MCF 10A (cell line): ENCODE measurements around the gene ST14. TPM values are rescaled to one million over a fixed set of nuclear protein-coding genes. Genes with fewer than 3 reads are reported as not detected.
"Not testable (repeated sequence)": the region's sequence is repeated elsewhere in the genome, so short reads cannot be mapped to it uniquely, and the experiment has no call there.

Experiments
- BruUV-seq: library from RNA; stranded (reverse); fragments of 400-500 nt; replicated peaks from 2 replicates; lab custom pipeline; 2021; lab: Mats Ljungman, UMichigan
- CTCF ChIA-PET: fragments of 300-600 bp; sonication (Branson Sonifier 250); formaldehyde crosslinking; extraction: SDS; loops from one replicate; lab custom pipeline; 2021; ENCODE audit warnings: antibody characterized with exemption, inconsistent platforms; lab: Yijun Ruan, JAX
- POLR2A ChIA-PET: fragments of 300-600, 350-650 bp; sonication (Branson Sonifier 250); formaldehyde crosslinking; extraction: SDS; loops from one replicate; lab custom pipeline; 2020; ENCODE audit warnings: antibody characterized with exemption, inconsistent platforms; lab: Yijun Ruan, JAX
- DNase-seq: peaks from one replicate; pipeline ENCODE4 v3.0.0-alpha.2; 2018; ENCODE audit not compliant: unreplicated experiment
- H3K27ac Mint-ChIP-seq: one replicate; pipeline ENCODE4 v1.8.0; 2022; ENCODE audit warnings: mild to moderate bottlenecking, low read depth, mixed read lengths; ENCODE audit not compliant: unreplicated experiment
- H3K27me3 Mint-ChIP-seq: one replicate; pipeline ENCODE4 v1.8.0; 2022; ENCODE audit warnings: mixed read lengths; ENCODE audit not compliant: insufficient read depth, unreplicated experiment
- H3K36me3 Mint-ChIP-seq: one replicate; pipeline ENCODE4 v1.8.0; 2022; ENCODE audit warnings: mild to moderate bottlenecking, moderate library complexity, mixed read lengths; ENCODE audit not compliant: insufficient read depth, unreplicated experiment
- H3K4me1 Mint-ChIP-seq: one replicate; pipeline ENCODE4 v1.8.0; 2022; ENCODE audit warnings: mixed read lengths; ENCODE audit not compliant: insufficient read depth, unreplicated experiment
- H3K4me3 Mint-ChIP-seq: one replicate; pipeline ENCODE4 v1.8.0; 2022; ENCODE audit warnings: mild to moderate bottlenecking, moderate library complexity, mixed read lengths; ENCODE audit not compliant: unreplicated experiment
- H3K9me3 Mint-ChIP-seq: one replicate; pipeline ENCODE4 v1.8.0; 2022; ENCODE audit warnings: mixed read lengths; ENCODE audit not compliant: unreplicated experiment
- CTCF ChIP-seq: fragments of 200-600 bp; IDR thresholded peaks from one replicate; pipeline ENCODE4 v1.8.0; 2022; ENCODE audit warnings: antibody characterized with exemption, mild to moderate bottlenecking; ENCODE audit not compliant: unreplicated experiment
- intact Hi-C: fragments of 100-400 bp; cut with micrococcal nuclease; formaldehyde crosslinking; loops from 2 replicates; pipeline ENCODE4 v1.14.1; 2022
- total RNA-seq: library from RNA; stranded (reverse); gene quantifications from 2 replicates; pipeline ENCODE4 v1.2.3, GENCODE V29; 2022

Gene ST14
- total RNA-seq, 1 experiment from 2014 or later, result 27.2 TPM

- TF ChIP-seq CTCF, result no peak
- Mint-ChIP-seq H3K27ac (no peak overlapping the region), H3K9me3 (no peaks in the 10 kb centered on the region), H3K27me3 (no peaks in the 10 kb centered on the region), H3K4me3 (no peak overlapping the region), H3K4me1 (no peaks in the 10 kb centered on the region), H3K36me3 (peaks cover 10% of the 10 kb centered on the region)
- ChIA-PET CTCF (interaction anchor here (0.6 kb wide), 1 partner anchor 636 kb away, joined by 3 read pairs; no protein-coding TSS in a partner anchor), POLR2A (no interaction called here)
- DNase-seq, result no peak
- BruUV-seq, result no TSS peak
- intact Hi-C loops, result no loop called here
Observed at GRCh38 chr11:130189492-130190210, 30.1 kb downstream of the ST14 start.

GRCh38 chr11:130190371-130190881 is 30.8 kb downstream of the ST14 start:
- H3K27me3 Mint-ChIP-seq, result no peaks in the 10 kb centered on the region
- ChIA-PET POLR2A (no interaction called here), CTCF (interaction anchor here (0.6 to 1.3 kb wide), 2 partner anchors 22 to 635 kb away, joined by 3 to 7 read pairs; no protein-coding TSS in a partner anchor)
- peaks cover 10% of the 10 kb centered on the region for H3K36me3 Mint-ChIP-seq
- BruUV-seq, result no TSS peak
- intact Hi-C loops, result no loop called here
- H3K4me3 Mint-ChIP-seq, result no peak overlapping the region
- H3K4me1 Mint-ChIP-seq, result no peaks in the 10 kb centered on the region
- H3K27ac Mint-ChIP-seq, result no peak overlapping the region
- no peaks in the 10 kb centered on the region for H3K9me3 Mint-ChIP-seq
- DNase-seq, result no peak
- no peak for TF ChIP-seq CTCF

GRCh38 chr11:130191896-130192295 is 32.3 kb downstream of the ST14 start:
- no peak for TF ChIP-seq CTCF
- no peaks in the 10 kb centered on the region for H3K4me1 Mint-ChIP-seq
- H3K36me3 Mint-ChIP-seq, result peaks cover 13% of the 10 kb centered on the region
- ChIA-PET POLR2A (no interaction called here), CTCF (interaction anchor here (1.5 kb wide), 1 partner anchor 671 kb away, joined by 3 read pairs; no protein-coding TSS in a partner anchor)
- intact Hi-C loops, result no loop called here
- no peak overlapping the region for H3K4me3 Mint-ChIP-seq
- BruUV-seq, result no TSS peak
- H3K9me3 Mint-ChIP-seq, result no peaks in the 10 kb centered on the region
- DNase-seq, result no peak
- no peaks in the 10 kb centered on the region for H3K27me3 Mint-ChIP-seq
- H3K27ac Mint-ChIP-seq, result no peak overlapping the region

GRCh38 chr11:130192845-130193267 is 33.3 kb downstream of the ST14 start:
- CTCF ChIA-PET, result interaction anchor here (0.7 to 1.5 kb wide), 3 partner anchors 20 to 670 kb away, joined by 3 to 5 read pairs (median 3); no protein-coding TSS in a partner anchor

GRCh38 chr11:130193551-130193950 is 34.0 kb downstream of the ST14 start:
- intact Hi-C loops, H3K27me3 Mint-ChIP-seq, H3K4me1 Mint-ChIP-seq, H3K27ac Mint-ChIP-seq, POLR2A ChIA-PET, H3K4me3 Mint-ChIP-seq, H3K9me3 Mint-ChIP-seq, DNase-seq, BruUV-seq: not testable (repeated sequence)
- H3K36me3 Mint-ChIP-seq, result peaks cover 10% of the 10 kb centered on the region
- CTCF ChIA-PET, result interaction anchor here (1.2 kb wide), 1 partner anchor 19 kb away, joined by 5 read pairs; no protein-coding TSS in a partner anchor

More at GRCh38 chr11:130192845-130193267, 33.3 kb downstream of the ST14 start:
- Mint-ChIP-seq H3K36me3 (peaks cover 14% of the 10 kb centered on the region), H3K27ac (no peak overlapping the region), H3K9me3 (no peaks in the 10 kb centered on the region), H3K27me3 (no peaks in the 10 kb centered on the region), H3K4me3 (no peak overlapping the region), H3K4me1 (no peaks in the 10 kb centered on the region)
- BruUV-seq, result no TSS peak
- intact Hi-C loops, result no loop called here
- TF ChIP-seq CTCF, result no peak
- POLR2A ChIA-PET, result no interaction called here
- DNase-seq, result no peak
